ENCODE data around the gene ZNF682. TPM values are rescaled to one million over a fixed set of nuclear protein-coding genes. Genes with fewer than 3 reads are reported as not detected.
A peak's percentile ranks its signal among the peaks of the same experiment; 100 is the strongest.
"Not testable (repeated sequence)": the region's sequence is repeated elsewhere in the genome, so short reads cannot be mapped to it uniquely, and the experiment has no call there.

ZNF682 gene
- total RNA-seq, 1 experiment from 2014 or later: 20.5 TPM

- TF ChIP-seq PRRX2 (CRISPR knock-in tag; IDR thresholded peaks at IDR 0.05) (no peak), NR3C1 (CRISPR knock-in tag; conservative IDR thresholded peaks at IDR 0.05; ENCODE audit: low read depth) (no peak), CDX4 (CRISPR knock-in tag; IDR thresholded peaks at IDR 0.05; ENCODE audit: borderline replicate concordance) (no peak), TCF7 (CRISPR knock-in tag; IDR thresholded peaks at IDR 0.05; ENCODE audit: low read depth) (no peak), PREB (CRISPR knock-in tag; IDR thresholded peaks at IDR 0.05; ENCODE audit: borderline replicate concordance) (no peak), CBFB (CRISPR knock-in tag; IDR thresholded peaks at IDR 0.05; ENCODE audit: low read depth) (no peak), E2F1 (CRISPR knock-in tag; IDR thresholded peaks at IDR 0.05) (no peak), TEAD4 (CRISPR knock-in tag; IDR thresholded peaks at IDR 0.05) (no peak), HMGXB4 (CRISPR knock-in tag; IDR thresholded peaks at IDR 0.05) (no peak), ZNF317 (CRISPR knock-in tag; IDR thresholded peaks at IDR 0.05; ENCODE audit: borderline replicate concordance, low read depth) (no peak), SMAD4 (CRISPR knock-in tag; IDR thresholded peaks at IDR 0.05) (no peak), ZNF416 (CRISPR knock-in tag; IDR thresholded peaks at IDR 0.05) (no peak), TEAD1 (CRISPR knock-in tag; IDR thresholded peaks at IDR 0.05) (no peak), ZNF281 (CRISPR knock-in tag; IDR thresholded peaks at IDR 0.05) (no peak), FOXP1 (CRISPR knock-in tag; IDR thresholded peaks at IDR 0.05; ENCODE audit: borderline replicate concordance) (no peak), CREM (CRISPR knock-in tag; IDR thresholded peaks at IDR 0.05) (no peak)
- no peak for DNase-seq (ENCODE audit: low spot score)
- peaks cover 6% of the 10 kb centered on the region for H3K4me1 Mint-ChIP-seq
- H3K9me3 Mint-ChIP-seq: peaks cover 44% of the 10 kb centered on the region
- POLR2A ChIA-PET: no interaction called here
- peaks cover 18% of the 10 kb centered on the region for H3K27me3 Mint-ChIP-seq (ENCODE audit: low read depth)
- H3K36me3 Mint-ChIP-seq: peaks cover 34% of the 10 kb centered on the region
- CTCF ChIA-PET: interaction anchor here (1.5 kb wide), 1 partner anchor 33 kb away, joined by 5 read pairs; no protein-coding TSS in a partner anchor
- no peak for ATAC-seq
- no peak overlapping the region for H3K4me3 Mint-ChIP-seq
- no peak overlapping the region for H3K27ac Mint-ChIP-seq
Observed at GRCh38 chr19:19964416-19964815, 74.9 kb downstream of the ZNF682 start.

GRCh38 chr19:19959151-19959799 is 80.0 kb downstream of the ZNF682 start:
- ATAC-seq; H3K9me3 Mint-ChIP-seq; H3K4me1 Mint-ChIP-seq; H3K4me3 Mint-ChIP-seq; POLR2A ChIA-PET; H3K27ac Mint-ChIP-seq; H3K36me3 Mint-ChIP-seq; H3K27me3 Mint-ChIP-seq (ENCODE audit: low read depth): not testable (repeated sequence)
- peak; percentile 65 for TF ChIP-seq CTCF (IDR thresholded peaks at IDR 0.05)
- peak; percentile 89 for DNase-seq (ENCODE audit: low spot score)
- CTCF ChIA-PET: interaction anchor here (0.8 to 1.8 kb wide), 2 partner anchors 38 to 405 kb away, joined by 5 to 8 read pairs; no protein-coding TSS in a partner anchor

- ATAC-seq; DNase-seq (ENCODE audit: low spot score); H3K36me3 Mint-ChIP-seq; H3K27me3 Mint-ChIP-seq (ENCODE audit: low read depth); CTCF ChIA-PET; H3K4me3 Mint-ChIP-seq; H3K9me3 Mint-ChIP-seq; H3K4me1 Mint-ChIP-seq: not testable (repeated sequence)
- 0 out of 2 replicates have a peak overlapping the region, but pooled peaks have one; percentile 17 for H3K27ac Mint-ChIP-seq
- POLR2A ChIA-PET: interaction anchor here (2.0 kb wide), 1 partner anchor 56 kb away, joined by 5 read pairs; no protein-coding TSS in a partner anchor
Observed at GRCh38 chr19:19957766-19958165, 81.5 kb downstream of the ZNF682 start.

All from WTC11 (cell line).